ENCODE results near the gene WDR93.

The WDR93 gene

DNA sequence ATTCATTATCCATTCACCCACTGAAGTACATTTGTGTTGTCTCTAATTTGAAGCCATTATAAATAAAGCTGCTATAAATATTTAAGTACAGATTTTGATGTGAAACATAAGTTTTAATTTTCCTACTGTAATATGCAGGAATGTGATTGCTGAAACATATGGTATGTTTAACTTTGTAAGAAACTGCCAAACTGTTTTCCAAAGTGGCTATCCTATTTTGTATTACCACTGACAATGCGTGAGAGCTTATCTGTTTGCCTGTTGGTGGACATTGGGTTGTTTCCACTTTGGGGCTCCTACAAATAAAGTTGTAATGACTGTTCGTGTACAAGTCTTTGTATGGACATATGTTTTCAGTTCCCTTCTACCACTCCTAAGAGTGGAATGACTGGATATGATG, 2.5 kb downstream of the WDR93 start:
- no peak for DNase-seq

DNA sequence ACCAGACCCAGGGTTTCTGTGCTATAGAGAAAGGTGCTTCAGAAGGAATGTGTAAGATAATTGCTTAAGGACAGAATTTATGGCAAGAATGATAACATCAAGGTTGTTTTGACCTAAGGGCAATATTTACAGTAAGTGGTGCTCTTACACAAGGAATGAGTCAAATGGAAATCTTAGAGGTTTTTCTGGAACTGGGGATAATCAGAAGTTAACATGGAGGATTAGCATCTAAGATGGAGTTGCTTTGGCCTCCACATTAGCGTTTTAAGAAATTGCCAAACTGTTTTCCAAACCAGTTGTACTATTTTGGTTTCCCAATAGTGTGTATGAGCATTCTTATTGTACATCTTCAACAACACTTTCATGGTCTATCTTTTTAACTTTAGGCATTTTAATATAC, 3.1 kb downstream of the WDR93 start:
- no peak for DNase-seq

DNA sequence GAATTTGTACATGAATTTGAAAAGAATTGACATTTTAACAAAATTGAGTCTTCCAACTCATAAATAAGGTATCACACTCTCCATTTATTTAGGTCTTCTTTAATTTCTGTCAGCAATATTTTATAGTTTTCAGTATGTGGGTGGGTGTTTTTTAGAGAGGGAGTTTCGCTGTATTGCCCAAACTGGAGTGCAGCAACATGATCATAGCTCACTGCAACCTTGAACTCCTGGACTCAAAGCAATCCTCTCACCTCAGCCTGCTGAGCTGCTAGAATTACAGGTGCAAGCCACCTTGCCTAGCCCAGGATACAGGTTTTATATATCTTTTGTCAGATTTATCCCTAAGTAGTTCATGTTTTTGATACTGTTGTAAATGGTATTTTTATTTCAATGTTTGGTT, 4.6 kb downstream of the WDR93 start:
- no peak for DNase-seq

- DNase-seq = no peak
Observed at GRCh38 chr15:89704411-89704810, 13.8 kb downstream of the WDR93 start.

DNA sequence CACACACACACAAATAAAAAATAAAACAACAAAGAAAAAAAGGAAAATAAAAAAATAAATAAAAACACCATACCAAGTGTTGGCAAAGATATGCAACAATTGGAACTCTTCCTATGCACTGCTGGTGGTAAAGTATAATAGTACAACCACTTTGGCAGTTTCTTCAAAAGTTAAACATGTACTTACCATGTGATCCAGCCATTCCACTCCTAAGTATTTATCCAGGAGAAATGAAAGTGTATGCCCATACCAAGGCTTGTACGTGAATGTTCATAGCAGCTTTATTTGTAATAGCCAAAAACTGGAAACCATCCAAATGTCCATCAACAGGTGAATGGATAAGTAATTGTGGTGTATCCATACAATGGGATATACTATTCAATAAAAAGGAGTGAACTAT, 17.0 kb downstream of the WDR93 start:
- DNase-seq = no peak

GRCh38 chr15:89714775-89715174, 24.2 kb downstream of the WDR93 start:
- no peak for DNase-seq

- no peak for DNase-seq
Observed at GRCh38 chr15:89723031-89723430, 32.4 kb downstream of the WDR93 start.

DNA sequence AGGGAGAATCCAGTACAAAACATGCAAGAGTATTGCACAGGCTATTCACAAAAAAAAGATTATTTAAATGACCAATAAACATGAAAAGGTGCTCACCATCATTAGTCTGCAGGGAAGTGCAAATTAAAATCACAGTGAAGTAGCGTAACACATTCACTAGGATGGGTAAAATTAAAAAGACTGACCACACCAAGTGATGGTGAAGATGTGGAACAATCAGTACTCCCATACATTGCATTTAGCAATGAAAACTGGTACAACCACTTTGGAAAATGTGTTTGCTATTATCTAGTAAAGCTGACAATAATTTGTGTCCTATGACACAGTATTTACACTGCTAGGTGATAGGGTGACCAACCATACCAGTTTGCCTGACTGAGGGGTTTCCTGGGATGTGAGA, 34.0 kb downstream of the WDR93 start:
- DNase-seq = no peak

DNA sequence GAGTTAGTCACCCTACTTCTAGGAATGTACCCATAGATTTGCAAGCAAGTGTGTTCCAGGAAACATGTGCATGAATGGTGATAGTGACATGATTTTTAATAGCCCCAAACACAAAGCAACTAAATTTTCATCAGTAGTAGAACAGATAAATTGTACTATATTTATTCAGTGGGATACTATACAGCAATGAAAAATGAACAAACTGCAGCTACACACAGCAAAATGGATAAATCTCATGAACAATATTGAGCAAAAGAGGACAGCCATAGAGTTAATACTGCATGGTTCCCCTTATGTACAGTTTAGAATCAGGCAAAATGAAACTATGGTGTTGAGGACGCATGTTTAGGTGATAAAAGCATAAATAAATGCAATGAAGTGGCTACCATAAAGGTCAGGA, 34.5 kb downstream of the WDR93 start:
- DNase-seq = no peak

DNA sequence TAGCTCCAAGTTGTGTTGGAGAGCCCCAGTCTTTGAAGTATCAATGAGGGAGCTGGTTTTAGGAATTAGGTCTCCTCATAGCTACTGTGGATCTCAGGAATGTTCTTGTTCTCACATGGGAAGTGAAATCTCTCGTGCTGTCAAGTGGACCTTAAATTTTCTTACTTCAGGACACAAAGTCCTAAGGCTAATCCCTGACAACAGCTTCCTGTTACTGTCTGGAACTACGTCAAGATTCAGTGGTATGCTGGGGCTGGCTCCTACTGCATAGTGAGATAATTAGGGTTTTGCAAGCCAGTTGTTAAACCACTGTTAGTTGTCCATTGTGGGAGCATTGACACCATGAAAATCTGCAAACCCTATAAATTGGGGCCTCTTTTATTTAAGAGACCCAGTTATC, 37.6 kb downstream of the WDR93 start:
- DNase-seq = no peak

- no peak for DNase-seq
Observed at GRCh38 chr15:89731275-89731674, 40.7 kb downstream of the WDR93 start.

DNA sequence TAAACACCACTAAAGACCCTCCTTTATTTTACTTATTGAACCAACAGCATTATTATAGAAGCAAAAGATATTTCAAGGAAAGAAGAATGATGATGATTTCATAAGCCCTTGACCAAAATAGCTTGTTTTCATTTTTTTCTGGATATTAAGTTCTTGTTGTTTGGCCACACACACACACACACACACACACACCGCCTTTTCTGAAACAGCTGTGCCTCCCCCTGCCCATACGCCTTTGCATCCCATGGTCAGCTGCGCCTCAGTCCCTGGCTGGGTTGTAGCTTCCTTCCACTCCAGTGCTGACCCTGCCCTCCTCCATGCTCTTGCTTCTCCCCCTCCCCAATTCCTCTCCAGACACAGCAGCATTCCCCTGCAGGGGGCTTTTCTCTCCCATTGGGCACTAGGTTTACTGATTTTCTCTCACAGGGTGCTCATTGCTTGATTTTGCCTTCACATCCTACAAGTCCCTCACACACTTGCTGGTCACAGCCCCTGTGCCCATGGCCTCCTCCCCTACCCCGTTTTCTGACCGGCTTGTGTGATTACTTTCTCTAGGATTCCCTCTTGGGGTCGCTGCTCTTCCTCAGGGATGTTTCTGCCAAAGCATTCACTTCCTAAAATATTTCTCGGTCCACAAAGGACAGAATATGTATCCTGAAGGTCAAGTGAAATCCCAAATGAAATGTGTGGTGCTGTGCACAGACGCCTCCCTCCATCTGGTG, 42.0 kb downstream of the WDR93 start:
- no peak for DNase-seq

GRCh38 chr15:89735773-89736172, 45.2 kb downstream of the WDR93 start:
- DNase-seq = no peak

GRCh38 chr15:89740137-89740536, 49.5 kb downstream of the WDR93 start:
- peak; percentile 67 for DNase-seq

DNA sequence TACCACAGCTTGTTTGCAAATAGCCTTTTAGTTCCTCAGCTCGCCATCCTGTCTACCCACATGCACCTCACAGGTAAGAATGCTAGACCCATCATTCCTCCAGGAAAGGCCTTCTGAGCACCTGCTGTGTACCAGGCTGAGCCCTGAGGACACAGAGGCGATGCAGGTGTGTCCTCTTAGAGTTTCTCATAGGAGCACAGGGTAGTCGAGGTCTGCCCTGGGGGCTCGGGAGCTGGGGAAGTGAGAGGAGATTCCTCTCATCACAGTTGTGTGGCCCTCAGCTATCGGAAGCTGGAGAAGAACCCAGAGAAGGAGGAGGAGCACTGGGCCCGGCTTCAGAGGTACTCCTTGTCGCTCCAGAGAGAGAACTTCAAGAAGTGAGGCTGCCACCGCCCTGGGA, 52.4 kb downstream of the WDR93 start:
- no peak for DNase-seq

DNA sequence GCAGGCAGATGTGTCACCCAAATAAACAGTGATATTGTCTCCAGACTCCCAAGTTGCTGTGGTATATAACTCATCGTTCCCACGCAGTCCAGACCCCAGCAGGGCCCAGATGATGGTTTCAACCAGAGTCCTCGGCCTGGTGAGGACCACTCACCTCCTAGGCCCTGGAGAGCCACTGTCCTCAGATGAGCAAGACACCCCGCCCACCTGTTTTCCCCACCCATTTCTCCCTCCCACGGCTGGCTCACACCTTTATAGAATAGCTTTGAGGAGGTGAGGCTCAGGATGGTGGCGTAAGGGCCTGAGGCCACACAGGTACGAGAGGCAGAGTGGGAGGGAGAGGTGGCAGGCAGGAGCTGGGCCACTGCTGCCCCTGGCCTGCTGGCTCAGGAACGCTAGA, 53.0 kb downstream of the WDR93 start:
- no peak for DNase-seq

DNA sequence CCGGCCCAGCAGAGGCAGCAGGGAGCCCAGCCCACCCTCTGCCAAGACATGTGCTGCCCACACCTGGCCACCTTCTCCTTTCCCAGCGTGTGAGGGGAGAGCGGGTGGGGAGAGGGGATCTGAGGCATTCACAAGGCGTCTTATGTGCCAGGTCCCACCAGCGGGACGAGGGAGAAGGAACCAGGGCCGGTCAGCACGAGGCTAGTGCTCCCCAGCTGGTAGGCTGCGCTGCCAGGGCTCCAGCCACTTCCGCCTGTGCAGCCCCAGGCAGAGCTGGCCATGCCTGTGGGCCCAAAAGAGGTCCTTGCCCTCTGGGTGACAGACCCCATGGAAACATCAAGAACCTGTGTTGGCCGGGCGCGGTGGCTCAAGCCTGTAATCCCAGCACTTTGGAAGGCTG, 54.5 kb downstream of the WDR93 start:
- no peak for DNase-seq

DNA sequence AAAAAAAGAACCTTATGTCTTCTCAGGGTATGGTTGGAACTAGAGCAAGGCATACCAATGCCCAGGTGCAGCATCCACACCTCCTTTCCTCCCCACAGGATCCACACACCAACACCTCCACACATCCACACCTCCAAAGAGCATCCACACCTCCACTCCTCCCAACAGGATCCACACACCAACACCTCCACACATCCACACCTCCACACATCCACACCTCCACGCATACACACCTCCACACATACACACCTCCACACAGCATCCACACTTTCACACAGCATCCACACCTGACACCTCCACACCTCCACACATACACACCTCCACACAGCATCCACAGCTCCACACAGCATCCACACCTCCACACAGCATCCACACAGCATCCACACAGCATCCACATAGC, 55.2 kb downstream of the WDR93 start:
- no peak for DNase-seq

- no peak for DNase-seq
Observed at GRCh38 chr15:89746386-89746780, 55.8 kb downstream of the WDR93 start.

GRCh38 chr15:89747708-89748682, 57.4 kb downstream of the WDR93 start:
- DNase-seq = no peak

DNA sequence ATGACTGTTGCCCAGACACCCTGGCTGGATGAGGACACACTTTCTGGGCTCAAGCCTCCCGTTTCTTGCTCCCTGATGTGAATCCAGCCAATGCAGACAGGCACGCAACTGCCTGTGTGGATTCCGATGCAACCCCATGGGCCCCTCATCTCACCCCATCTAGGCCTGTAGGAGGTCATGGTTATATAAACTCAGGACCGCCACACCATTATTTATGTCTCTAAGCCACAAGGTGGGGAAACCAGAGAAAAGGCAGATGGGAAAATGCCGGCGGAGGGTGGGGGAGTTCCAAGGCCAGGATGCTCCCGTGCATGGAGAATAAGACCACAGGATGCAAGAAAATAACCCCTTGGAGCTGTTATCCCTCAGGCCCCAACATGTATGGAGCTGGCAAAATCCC, 58.4 kb downstream of the WDR93 start:
- DNase-seq = no peak

DNA sequence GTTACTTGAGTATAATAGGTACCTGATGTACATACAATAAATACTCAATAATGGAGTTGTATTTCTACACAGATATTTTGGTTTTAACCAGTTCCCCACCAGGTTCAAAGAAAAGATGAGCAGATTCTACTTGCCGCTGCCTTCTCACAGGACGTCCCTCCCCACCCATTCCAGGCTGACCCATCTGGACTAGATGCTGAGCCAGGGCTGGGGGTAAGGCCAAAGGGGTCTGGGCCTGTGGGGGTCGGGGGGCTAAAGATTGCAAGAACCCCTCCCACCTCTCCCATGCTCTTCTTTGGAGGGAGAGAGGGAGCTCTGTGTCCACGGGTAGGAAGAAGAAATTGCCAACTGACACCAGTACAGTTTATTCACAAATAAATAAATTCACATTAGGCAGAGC, 58.9 kb downstream of the WDR93 start:
- no peak for DNase-seq

DNA sequence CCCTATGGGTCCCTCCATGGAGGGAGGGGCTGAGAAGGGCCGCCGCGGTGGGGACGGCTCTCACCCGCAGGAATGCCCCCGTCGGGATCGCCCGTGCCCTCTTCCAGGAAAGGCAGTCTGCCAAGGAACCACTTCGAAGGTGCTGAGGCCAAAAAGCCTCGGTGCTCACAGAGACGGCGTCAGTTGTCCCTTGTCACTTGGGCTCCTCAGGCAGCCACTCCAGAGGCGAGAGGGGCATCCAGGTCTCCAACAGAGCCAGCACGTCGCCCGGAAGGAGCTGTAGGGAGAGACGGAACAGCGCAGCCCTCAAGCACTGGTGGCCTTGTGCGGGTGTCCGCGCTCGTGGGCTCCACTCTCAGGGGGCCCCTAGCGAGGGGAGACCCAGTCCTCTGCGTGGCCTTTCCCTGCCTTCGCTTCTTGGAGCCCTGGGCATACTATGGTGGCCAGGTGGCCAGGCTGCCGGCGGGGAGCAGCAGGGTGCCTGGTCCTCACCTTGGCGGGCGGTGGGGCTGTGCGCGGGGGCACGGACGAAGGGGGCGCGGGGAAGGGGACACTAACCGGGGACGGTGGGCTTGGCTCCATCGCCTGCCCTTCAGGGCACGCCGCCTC, 59.4 kb downstream of the WDR93 start:
- DNase-seq = peak; percentile 46

Measured in NCI-H69 (cell line).